NCI-H1105 (cell line): ENCODE data around the gene NEMP2.
"Not testable (repeated sequence)": the region's sequence is repeated elsewhere in the genome, so short reads cannot be mapped to it uniquely, and the experiment has no call there.

Source experiments
- DNase-seq: peaks from one replicate; lab custom pipeline; 2025; lab: John Stamatoyannopoulos, UW

Gene NEMP2

GRCh38 chr2:190526105-190526750 is 8.3 kb downstream of the NEMP2 start:
- DNase-seq, result no peak

DNA sequence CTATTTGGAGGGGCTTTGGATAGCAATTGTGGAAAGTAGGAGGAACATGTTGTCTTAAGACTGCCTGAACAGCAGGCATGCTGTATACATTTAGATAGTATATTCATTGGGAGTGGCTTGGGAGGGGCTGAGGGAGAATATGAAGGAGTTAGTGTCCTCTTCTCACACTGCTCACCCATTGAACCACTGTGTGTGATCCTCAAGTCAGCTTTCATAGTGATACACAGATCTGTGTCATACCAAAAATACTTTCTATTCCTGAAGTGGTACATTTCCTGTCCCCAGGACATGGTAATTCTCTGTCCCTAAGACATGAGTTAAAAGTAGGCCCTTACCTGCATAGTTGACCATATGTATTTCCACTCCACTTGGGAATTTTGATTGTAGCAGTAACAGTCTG is 9.6 kb downstream of the NEMP2 start:
- DNase-seq, result no peak

- no peak for DNase-seq
Measured at GRCh38 chr2:190519975-190520767, 14.4 kb downstream of the NEMP2 start.

- DNase-seq, result no peak
Measured at GRCh38 chr2:190517468-190517867, 17.1 kb downstream of the NEMP2 start.

- no peak for DNase-seq
Measured at GRCh38 chr2:190515687-190516086, 18.8 kb downstream of the NEMP2 start.

- DNase-seq, result no peak
Measured at GRCh38 chr2:190514676-190515075, 19.8 kb downstream of the NEMP2 start.

DNA sequence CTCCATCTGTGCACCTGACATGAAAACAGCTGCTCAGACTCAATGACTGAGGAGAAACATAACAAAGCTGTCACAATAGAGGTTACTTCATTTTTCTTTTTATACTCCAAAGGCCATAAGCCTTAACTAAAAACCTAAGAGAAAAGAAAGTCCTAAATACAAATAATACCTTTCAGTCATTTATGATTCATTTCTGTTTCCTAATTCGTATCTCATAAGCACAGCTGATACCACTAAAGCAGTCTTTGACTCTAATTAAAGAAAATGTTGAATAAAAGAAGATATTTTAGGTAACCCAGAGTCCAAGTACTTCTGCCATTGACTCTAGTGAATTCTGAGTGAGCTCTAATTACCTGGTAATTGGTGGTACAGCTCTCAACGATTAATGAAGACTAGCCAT is 20.6 kb downstream of the NEMP2 start:
- no peak for DNase-seq

DNA sequence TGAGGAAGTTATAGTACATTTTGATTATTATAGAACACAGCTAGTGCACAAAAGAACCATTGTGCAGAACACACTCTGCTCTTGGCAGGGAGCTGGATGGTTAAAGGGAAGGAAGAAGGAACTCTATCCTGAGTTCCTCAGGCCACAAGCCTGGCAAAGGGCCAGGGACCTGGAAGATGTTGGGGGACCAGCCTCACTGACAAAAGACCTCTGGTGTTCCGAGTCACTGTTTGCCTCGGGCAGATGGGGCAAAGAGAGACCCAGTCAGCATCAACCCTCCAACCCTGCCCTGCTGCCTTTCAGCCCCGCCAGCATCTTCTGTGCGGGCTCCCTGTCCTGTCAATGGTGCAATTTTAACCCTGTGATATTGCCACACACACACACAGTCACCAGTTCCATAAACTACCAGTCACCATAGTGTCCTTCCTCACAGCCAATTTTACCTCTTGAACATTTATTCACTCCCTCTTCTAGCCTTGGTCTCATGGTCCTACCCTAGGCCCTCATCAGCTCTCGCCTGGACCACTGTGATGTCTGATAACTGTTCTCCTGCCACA is 21.9 kb downstream of the NEMP2 start:
- DNase-seq, result no peak

DNA sequence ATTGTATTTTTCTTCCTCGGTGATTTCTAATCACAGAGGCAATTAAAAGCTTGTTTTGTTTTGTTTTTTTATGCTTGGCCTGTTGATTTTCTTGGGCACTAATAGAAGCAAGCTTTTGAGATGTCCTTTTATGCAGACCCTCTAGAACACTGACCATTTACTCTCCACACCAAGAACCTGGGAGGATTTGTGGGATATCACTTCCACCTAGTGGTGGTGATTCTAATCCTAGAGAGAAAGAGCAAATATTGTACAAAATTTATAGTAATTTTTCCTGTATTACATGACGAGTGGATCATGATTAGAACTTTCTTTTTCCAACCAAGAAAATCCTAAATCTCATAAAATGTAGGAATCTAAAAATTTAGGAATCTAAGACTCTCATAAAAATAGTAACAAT is 23.4 kb downstream of the NEMP2 start:
- DNase-seq, result peak; percentile 19

DNA sequence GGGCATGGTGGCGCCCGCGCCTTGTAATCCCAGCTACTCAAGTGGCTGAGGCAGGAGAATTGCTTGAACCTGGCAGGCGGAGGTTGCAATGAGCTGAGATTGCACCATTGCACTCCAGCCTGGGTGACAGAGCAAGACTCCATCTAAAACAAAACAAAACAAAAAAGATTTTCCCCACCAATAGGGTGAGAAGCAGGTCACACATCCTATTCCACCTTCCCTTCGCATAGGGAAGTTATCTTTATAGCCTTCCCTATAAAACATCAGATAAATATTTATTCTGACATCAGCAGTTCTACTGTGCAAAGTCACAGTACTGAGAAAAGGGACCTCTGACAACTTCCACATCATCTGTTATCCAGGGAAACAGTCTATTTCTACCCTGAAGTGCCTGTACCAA is 24.6 kb downstream of the NEMP2 start:
- not testable (repeated sequence) for DNase-seq

- peak; percentile 78 for DNase-seq
Measured at GRCh38 chr2:190507135-190507534, 27.4 kb downstream of the NEMP2 start.

DNA sequence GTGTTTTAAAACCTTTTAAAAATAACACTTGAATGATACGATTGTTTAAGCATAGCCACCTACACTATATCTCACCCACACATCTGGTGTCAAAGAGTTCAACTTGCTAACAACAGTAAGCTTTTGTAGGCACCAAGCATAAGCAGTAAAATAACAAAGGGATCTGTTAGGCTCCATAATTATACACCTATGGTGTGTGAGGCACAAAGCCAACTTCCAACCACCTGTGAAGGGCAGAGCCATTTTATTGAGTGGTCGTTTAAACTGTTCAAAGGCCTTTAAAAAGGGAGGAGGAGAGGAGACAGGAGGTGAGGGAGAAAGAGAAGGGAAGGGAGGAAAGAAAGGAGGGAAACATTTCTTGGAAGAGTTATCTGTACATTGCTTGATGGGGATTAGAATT is 27.9 kb downstream of the NEMP2 start:
- DNase-seq, result peak; percentile 84

- no peak for DNase-seq
Measured at GRCh38 chr2:190505696-190506095, 28.8 kb downstream of the NEMP2 start.

- no peak for DNase-seq
Measured at GRCh38 chr2:190504912-190505311, 29.6 kb downstream of the NEMP2 start.

- DNase-seq, result no peak
Measured at GRCh38 chr2:190503088-190503487, 31.4 kb downstream of the NEMP2 start.

GRCh38 chr2:190501702-190502407 is 32.7 kb downstream of the NEMP2 start:
- DNase-seq, result no peak

DNA sequence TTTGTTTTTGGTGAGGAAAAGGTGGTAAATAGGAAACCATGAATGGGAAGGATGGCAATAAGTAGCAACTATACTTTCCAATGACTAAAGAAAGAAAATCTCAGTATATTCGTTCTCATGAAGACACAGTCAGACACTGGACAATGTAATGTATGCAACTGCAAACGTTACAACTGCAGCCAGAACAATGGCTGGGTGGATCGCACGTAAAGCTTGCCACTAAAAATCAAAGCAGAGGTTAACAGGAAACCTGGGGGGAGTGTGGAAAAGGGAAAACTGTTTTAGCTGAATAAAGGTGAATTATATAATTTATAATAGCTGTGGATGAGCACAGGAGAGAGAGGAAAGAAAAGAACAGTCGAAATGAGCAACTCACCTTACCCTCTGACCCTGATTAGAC is 33.3 kb downstream of the NEMP2 start:
- DNase-seq, result no peak

- no peak for DNase-seq
Measured at GRCh38 chr2:190500054-190500502, 34.4 kb downstream of the NEMP2 start.

DNA sequence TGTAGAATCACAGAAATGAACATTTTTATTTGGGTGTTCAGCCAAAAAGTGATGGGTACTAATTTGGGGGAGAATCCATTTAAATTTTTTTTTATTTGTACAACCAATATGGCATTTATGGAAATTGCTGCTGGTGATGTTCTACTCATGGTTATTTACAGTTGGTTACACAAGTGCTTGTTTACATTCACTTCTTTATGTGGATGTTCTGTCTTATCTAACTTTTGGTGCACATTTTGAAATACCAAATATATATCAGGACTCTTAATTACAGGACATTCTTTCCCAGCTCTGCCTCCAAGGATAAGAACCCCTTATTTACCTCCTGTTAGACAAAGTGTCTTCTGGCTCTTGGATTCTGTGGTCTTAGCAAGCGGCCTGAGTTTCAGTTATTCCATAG is 35.2 kb downstream of the NEMP2 start:
- DNase-seq, result no peak

DNA sequence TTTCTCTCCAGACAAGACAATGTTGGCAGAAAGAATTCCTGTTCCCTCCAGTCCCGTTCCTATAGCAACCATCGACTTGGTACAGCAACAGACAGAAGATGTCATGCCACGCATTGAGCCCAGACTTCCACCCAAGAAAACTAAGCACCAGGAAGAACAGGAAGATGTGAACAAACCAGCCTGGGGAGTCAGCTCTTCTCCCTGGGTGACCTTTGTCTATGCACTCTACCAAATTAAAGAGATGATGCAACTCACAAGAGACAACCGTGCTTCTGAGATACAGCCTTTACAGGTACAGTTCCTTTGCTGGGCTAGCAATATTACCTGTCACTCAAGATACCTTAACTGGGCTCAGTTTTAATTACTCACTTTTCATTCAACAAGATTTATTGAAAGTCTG is 37.1 kb downstream of the NEMP2 start:
- no peak for DNase-seq

DNA sequence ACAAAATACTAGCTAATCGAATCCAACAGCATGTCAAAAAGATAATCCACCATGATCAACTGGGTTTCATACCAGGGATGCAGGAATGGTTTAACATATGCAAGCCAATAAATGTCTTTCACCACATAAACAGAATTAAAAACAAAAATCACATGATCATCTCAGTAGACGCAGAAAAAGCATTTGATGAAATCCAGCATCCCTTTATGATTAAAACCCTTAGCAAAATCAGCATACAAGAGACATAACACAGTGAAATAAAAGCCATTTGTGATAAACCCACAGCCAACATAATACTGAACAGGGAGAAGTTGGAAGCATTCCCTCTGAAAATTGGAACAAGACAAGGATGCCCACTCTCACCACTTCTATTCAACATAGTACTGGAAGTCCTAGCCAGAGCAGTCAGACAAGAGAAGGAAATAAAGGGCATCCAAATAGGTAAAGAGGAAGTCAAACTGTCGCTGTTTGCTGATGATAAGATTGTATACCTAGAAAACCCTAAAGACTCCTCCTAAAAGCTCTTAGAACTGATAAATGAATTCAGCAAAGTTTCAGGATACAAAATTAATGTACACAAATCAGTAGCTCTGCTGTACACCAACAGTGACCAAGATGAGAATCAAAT is 39.8 kb downstream of the NEMP2 start:
- DNase-seq, result not testable (repeated sequence)

DNA sequence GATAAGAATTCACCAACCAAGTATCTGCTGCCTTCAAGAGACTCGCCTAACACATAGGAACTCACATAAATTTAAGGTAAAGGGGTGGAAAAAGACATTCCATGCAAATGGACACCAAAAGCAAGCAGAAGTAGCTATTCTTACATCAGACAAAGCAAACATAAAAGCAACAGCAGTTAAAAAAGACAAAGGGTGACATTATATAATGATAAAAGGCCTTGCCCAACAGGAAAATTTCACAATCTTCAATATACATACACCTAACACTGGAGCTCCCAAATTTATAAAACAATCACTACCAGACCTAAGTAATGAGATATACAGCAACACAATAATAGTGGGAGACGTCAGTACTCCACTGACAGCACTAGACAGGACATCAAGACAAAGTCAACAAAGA is 41.4 kb downstream of the NEMP2 start:
- DNase-seq, result no peak
